ENCODE data around the gene HDAC4.
A peak's percentile ranks its signal among the peaks of the same experiment; 100 is the strongest.

Gene HDAC4

GRCh38 chr2:239229545-239230279 lies 171.1 kb downstream of the HDAC4 start:
- DNase-seq: no peak

GRCh38 chr2:239227661-239228371 lies 173.0 kb downstream of the HDAC4 start:
- DNase-seq: no peak

GRCh38 chr2:239226677-239227581 lies 173.9 kb downstream of the HDAC4 start:
- no peak for DNase-seq

- no peak for DNase-seq
These were observed 174.8 kb downstream of the HDAC4 start for GRCh38 chr2:239225871-239226561.

- no peak for DNase-seq
These were observed 175.4 kb downstream of the HDAC4 start for GRCh38 chr2:239225371-239225851.

GRCh38 chr2:239224955-239225354 lies 175.9 kb downstream of the HDAC4 start:
- no peak for DNase-seq

GRCh38 chr2:239224199-239224570 lies 176.6 kb downstream of the HDAC4 start:
- no peak for DNase-seq

GRCh38 chr2:239223310-239224198 lies 177.3 kb downstream of the HDAC4 start:
- DNase-seq: no peak

GRCh38 chr2:239222706-239223309 lies 178.0 kb downstream of the HDAC4 start:
- peak; percentile 63 to 85 for DNase-seq

GRCh38 chr2:239222312-239222660 lies 178.5 kb downstream of the HDAC4 start:
- DNase-seq: peak; percentile 19 to 24

GRCh38 chr2:239220981-239221396 lies 179.8 kb downstream of the HDAC4 start:
- DNase-seq: no peak

- DNase-seq: no peak
These were observed 180.5 kb downstream of the HDAC4 start for GRCh38 chr2:239220341-239220740.

- DNase-seq: no peak
These were observed 184.1 kb downstream of the HDAC4 start for GRCh38 chr2:239216614-239217273.

GRCh38 chr2:239215988-239216613 lies 184.7 kb downstream of the HDAC4 start:
- DNase-seq: no peak

GRCh38 chr2:239215136-239215925 lies 185.5 kb downstream of the HDAC4 start:
- no peak for DNase-seq

GRCh38 chr2:239214725-239215124 lies 186.1 kb downstream of the HDAC4 start:
- DNase-seq: no peak

- no peak for DNase-seq
These were observed 187.1 kb downstream of the HDAC4 start for GRCh38 chr2:239213643-239214101.

GRCh38 chr2:239212929-239213642 lies 187.7 kb downstream of the HDAC4 start:
- no peak for DNase-seq

All from Kasumi-1 (cell line).